Transverse colon (tissue), 3 donors: ENCODE data around the gene SQOR.

ENCODE experiments used
- EP300 ChIP-seq: sonication (generic); formaldehyde crosslinking; IDR thresholded peaks from one replicate; pipeline ENCODE4 v1.6.1; 2017; ENCODE audit warnings: antibody characterized with exemption, low read depth
- TF ChIP-seq, protein P1 (sequence below), 5 experiments: fragments of 200-600 bp in 3 of 5; fragments of 450-650 bp in 2 of 5; sonication (generic) in 3 of 5; IDR thresholded peaks; 1 replicate in 2 of 5; 2 replicates in 3 of 5; pipeline ENCODE4 v1.5.1; 2016 to 2017; ENCODE audit warnings: antibody characterized with exemption in 5 of 5, inconsistent platforms in 3 of 5, mild to moderate bottlenecking in 2 of 5, moderate library complexity in 1 of 5

- no peak for TF ChIP-seq EP300
- TF ChIP-seq, protein P1, sequence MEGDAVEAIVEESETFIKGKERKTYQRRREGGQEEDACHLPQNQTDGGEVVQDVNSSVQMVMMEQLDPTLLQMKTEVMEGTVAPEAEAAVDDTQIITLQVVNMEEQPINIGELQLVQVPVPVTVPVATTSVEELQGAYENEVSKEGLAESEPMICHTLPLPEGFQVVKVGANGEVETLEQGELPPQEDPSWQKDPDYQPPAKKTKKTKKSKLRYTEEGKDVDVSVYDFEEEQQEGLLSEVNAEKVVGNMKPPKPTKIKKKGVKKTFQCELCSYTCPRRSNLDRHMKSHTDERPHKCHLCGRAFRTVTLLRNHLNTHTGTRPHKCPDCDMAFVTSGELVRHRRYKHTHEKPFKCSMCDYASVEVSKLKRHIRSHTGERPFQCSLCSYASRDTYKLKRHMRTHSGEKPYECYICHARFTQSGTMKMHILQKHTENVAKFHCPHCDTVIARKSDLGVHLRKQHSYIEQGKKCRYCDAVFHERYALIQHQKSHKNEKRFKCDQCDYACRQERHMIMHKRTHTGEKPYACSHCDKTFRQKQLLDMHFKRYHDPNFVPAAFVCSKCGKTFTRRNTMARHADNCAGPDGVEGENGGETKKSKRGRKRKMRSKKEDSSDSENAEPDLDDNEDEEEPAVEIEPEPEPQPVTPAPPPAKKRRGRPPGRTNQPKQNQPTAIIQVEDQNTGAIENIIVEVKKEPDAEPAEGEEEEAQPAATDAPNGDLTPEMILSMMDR (IDR thresholded peaks at IDR 0.05): no peak
Observed at GRCh38 chr15:45587863-45588170, 47.0 kb upstream of the SQOR start.
